HG03108 (cell line): Measurements from ENCODE around the gene WIZ.
"Not testable (repeated sequence)": the region's sequence is repeated elsewhere in the genome, so short reads cannot be mapped to it uniquely, and the experiment has no call there.

Source experiments
- ATAC-seq: cut with Tn5 transposase; IDR thresholded peaks from one replicate; pipeline ENCODE4 v1.9.1; 2021; ENCODE audit warnings: moderate library complexity; ENCODE audit not compliant: unreplicated experiment

The WIZ gene

DNA sequence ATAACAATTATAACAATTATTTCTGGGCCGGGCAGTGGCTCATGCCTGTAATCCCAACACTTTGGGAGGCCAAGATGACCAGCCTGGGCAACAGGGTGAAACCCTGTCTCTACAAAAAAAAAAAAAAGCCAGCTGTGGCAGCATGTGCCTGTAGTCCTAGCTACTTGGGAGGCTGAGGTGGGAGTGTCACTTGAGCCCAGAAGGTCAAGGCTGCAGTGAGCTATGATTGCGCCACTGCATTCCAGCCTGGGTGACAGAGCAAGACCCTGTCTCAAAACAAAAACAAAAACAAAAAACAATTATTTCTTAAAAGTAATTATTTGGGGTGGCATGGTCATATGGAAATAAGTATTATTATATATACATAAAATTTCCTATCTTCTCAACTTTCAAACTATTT, 38.4 kb downstream of the WIZ start:
- ATAC-seq, result not testable (repeated sequence)

DNA sequence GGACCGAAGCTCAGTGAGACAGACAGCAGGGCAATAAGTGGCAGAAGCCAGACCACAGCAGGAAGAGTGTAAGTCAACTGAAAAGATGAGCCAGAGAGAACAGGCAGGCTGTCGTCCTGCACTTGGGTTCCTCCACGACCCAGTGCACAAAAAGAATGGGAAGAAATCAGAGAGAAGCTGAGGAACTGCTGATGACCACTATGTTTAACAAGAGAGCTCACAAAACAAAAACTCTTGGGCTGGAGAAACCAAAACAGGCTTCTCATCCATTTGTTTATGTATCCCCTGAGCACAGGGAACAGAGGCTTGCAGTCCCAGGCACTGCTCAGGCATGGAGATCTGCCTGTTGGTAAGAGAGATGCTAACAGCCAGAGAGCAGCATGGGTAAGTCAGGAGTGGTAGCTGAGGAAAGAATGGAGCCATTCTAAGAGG, 45.0 kb downstream of the WIZ start:
- ATAC-seq, result no peak

DNA sequence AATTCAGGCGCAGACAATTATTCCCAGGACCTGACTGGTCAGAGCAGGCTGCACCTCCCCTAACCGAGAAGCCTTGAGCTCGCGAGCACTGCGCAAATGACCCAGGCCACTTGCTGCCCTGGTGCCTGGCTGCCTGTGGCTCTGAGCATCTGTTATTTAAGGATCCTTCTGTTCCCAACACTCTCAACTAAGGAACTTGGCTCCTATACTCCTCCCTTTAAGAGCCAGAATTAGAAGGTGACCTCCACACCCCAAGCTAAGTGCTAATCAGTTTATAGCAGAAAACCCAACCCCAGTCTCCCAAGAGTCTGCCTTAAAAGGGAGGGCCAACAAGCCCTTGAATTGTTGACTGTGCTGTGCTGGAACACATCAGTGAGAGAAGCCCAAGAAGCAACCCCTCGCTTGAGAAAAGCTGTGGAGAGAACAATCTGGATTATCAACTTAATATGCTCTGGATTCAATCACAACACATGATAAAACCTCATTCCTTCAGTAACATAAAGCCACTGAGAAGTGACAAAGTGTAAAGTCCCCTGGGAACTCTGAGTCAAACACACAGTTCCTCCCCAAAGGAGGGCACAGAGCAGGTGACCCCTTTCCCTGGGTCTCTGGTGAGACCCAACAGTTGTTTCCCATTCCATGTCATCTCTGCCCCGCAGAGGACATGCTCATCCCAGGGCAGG, 45.5 kb downstream of the WIZ start:
- no peak for ATAC-seq

DNA sequence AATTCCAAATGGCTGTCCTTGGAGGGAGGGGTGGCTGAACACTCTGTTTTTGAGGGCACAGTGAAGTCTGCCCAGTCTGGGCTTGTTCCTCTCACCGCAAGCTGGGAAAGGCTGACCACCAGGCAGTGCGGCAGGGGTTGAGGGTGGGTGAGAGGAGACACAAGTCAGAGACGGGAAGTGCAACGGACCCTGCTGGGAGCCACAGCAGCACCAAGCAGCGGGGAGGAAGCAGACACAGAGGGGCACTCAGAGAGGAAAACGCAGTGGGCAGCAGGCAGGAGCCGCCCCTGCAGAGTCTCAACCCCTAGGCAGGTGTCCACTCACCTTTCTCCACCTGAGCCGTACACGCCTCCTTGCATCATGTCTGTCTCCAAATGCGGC, 46.6 kb downstream of the WIZ start:
- no peak for ATAC-seq

DNA sequence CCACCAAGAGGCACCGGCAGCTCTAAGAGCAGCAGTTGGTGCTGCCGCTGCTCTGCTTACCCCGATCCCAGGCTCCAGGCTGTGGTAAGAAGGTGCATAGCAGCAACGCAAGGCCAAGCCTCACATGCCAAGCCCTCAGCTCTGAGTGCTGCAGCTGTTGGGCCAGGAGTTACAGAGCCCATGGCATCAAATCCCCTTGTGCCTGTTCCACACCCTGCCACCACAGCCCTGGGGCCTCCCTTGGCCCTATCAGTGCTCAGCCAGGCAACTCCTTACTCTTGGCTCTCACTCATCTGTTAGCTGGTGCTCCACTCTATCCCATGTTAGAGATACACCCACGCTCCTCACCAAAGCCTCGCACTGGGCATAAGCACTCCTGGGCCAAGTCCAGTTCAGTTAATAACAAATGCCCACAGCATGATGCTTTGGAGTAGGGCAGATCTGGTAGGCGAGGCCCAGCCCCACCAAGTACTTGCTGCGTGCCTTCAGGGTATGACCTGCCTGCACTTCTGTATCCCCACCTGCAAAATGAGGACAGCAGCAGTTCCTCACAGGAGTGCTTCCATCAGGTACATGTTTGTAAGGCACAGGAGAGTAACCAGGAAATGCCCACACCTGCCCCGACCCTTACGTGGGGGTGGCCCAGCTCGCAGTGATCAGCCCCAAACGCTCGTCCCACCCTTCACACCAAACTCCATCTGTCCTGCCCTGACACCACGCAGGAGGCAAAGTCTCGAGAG, 47.2 kb downstream of the WIZ start:
- ATAC-seq, result no peak

DNA sequence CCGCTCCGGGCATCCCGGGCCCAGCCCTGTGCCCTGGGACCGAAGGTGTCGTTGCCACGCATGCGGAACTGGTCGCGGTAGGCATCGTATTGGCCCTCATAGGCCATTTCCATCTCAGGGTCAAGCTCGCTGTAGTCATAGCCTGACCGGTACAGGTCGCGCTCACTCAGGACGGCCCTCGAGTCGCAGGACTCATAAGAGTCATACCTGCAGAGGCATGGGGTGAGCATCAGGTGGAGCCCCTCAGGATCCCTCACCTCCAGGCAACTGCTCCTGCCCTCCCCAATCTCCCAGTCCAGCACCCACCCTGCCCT, 48.4 kb downstream of the WIZ start:
- no peak for ATAC-seq

DNA sequence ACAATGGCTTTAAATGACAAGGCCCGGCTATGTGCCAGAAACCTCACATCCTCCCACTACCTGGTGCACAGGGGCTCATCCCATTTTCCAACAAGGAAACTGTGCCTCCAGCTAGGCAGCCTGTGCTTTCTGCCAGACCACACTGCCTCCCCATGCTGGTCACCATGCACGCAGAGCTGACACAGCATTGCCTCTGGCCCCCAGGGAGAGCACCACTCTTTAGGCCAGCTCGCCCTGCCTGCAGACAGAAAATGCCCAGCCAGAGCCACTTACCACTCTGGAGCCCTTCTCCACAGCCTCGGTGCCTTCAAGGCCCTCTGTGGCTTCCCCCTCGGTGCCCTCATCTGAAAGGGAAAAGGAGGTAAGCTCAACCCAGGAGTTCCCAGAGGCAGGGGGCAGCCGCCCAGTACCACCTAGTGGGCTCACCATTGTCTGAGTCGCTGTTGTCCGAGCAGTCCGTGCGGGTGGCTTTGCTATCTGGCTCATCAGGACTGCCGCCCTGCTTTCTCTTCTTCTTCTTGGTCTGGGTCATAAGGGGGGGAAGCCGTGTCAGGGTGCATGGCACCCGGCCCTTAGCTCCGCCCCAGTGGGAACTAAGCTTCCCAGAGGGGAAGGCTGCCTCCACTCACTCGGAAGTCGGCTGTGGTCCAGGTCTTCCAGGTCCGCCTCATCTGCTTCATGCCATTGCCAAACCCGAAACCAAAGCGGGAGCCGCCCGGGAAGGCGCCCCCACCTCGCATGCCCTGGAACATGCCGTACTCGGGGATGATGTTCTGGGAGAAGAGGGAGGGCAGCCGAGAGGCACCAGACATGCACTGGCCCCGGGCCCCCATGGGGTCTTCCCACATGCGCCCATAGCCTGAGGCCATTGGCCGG, 49.0 kb downstream of the WIZ start:
- ATAC-seq, result no peak

DNA sequence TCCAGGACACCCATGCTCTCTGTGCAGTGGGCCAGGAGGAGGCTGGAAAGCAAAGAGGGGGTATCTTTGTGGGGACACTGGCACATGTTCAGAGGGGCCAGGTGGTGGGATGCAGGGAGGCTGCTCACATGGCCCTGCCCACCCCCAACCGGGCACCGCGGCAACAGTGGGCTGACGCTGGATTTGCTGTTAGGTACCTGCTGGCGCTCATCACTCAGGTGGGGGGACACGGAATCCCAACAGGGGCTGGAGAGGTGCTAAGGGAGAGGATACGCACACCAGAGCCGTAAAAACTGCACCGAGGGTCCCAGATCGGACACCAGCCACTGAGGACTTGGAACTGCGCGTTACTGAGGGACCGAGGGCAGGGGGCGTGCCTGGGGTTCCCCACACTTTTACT, 50.1 kb downstream of the WIZ start:
- no peak for ATAC-seq

DNA sequence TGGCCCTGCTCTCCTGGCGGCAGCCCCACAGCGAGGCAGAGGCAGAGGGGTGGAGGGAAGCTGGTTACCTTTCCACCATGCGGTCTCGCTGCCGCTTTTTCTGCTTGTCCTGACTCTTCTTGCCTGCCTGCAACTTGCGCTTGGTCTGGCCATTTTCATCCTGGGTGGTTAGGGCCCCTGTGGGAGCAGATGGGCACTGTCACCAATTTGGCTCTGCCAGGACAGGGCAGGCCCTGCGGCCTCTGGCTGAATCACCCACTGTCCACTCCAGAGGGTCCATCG, 50.6 kb downstream of the WIZ start:
- no peak for ATAC-seq

DNA sequence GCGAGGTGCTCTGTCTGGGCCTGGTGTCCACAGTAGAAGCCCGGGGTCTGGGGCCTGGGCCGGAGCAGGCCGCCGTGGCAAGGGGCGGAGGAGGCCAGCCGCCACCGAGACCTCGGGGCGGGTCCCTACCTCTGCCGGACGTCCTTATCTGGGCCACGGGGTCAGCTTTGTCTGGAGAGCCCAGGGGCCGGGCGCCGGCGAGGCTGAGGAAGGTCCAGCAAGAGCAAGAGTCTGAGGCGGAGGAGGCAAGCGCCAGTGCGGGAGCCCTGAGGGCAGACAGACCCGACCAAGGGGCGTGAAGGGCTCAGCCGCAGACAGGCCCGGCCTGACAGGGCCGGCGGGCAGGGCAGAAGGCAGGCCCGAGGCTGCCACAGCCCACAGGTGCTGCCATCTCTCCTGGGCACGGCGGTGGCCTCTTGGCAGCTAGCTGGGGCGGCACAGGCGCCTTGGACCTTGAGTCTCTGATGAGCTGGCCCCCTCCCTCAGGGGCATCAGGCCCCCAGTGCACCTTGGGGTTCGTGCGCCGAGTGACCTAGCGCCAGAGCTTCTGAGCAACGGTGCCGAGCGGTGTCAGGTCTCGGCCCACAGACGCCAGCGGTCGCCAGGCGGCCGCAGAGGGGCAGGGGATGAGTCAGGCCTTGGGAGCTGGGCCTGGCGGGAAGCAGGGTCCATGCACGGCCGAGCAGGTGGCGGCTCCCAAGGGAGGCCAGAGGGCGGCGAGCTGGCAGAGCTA, 51.1 kb downstream of the WIZ start:
- no peak for ATAC-seq

DNA sequence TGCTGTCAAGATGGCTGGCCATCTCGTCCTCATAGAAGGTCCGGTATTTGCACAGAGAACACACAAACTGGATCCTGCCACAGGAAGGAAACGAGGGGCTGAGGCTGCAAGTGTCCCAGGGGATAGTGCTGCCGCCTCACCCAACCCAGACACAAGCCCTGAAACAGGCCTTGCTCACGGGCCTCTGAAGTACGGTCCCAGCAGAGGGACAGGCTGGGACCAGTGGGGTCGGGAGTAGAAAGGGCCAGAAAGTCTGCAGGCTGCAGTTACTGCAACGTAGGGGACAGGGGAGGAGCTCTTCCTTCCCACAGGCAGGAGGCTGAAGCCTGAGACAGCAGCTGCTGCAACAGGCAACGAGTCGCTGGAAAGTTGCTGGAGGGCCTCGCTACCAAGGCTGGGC, 52.0 kb downstream of the WIZ start:
- ATAC-seq, result no peak

DNA sequence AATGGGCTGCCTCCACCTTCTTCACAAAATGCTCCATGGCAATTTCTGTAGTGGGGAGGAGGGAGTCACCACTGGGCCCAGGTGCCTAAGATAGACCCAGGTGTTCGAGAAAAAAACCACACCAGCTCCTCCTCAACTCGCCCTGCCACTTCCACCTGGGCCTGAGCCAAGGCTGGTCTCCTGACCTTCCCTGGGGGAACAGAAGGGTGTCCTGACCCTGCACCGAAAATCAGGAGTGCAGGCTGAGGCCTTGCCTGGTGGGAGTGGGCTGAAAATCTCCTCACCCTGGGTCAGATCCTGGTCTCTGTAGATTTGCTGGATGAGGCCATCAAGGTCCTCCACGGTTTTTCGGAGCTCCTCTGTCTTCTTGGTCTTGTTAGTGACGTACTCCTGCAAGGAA, 52.5 kb downstream of the WIZ start:
- ATAC-seq, result no peak

DNA sequence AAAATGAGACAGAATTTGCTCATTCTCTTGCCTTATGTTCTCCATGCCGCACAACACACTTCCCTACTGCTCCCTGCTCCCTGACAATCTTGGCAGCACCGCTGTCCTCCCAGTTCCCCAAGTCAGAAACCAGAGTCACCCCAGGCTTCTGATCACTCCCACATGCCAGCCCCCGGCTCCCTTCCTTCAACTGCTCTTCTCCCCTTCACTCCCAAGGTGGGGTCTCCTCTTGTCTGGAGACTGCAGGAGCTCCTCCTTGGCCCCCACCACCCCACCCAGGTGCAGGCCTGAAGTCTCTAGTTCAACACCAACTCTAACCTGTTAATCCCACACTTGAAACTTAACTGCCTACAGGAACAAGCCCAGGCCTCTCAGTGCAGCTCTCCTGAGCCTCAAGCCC, 53.3 kb downstream of the WIZ start:
- ATAC-seq, result no peak

DNA sequence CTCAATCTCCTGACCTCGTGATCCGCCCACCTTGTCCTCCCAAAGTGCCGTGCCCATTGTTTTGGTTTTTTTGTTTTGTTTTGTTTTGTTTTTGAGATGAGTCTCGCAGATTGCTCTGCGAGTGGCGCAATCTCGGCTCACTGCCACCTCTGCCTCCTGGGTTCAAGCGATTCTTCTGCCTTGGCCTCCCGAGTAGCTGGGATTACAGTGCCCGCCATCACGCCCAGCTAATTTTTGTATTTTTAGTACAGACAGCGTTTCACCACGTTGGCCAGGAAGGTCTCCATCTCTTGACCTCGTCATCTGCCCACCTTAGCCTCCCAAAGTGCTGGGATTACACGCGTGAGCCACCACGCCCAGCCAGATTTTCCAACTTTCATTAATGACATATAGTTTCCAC, 54.5 kb downstream of the WIZ start:
- not testable (repeated sequence) for ATAC-seq

DNA sequence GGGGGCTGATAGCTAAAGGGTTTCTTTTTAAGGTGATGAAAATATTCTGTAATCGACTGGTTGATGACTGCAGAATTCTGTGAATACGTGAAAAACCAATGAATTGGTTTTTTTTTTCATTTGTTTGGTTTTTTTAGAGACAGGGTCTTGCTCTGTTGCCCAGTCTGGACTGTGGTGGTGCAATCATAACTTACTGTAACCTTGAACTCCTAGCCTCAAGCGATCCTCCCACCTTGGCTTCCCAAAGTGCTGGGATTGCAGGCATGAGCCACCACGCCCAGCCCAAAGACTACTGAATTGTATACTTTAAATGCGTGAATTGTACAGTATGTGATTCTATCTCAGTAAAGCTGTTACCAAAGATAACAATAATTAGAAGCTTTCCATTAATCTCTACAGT, 55.3 kb downstream of the WIZ start:
- no peak for ATAC-seq

DNA sequence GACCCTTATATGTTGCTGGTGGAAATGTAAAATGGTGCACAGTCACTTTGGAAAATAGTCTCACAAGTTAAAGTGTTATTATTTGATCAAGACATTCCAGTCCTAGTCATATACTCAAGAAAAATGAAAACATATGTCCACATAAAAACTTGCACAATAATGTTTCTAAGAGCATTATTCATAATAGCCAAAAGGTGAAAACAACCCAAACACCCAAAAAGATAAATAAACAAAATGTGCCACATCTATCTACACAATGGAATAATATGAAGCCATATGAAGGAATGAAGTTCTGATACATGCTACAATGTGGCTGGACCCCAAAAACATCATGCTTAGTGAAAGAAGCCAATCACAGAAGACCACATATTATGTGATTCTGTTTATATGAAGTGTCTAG, 55.8 kb downstream of the WIZ start:
- no peak for ATAC-seq

DNA sequence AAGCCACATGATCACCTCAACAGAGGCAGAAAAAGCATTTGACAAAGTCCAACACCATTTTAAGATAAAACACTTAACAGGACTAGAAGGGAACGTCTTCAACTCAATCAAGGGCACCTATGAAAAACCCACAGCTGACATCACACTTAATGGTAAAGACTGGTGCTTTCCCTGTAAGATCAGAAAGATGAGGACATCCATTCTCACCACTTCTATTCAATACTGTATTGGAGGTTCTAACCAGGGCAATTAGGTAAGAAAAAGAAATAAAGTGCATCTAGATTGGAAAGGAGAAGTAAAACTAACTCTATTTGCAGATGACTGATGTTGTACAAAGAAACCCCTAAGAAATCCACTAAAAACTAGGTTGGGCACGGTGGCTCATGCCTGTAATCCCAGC, 58.9 kb downstream of the WIZ start:
- ATAC-seq, result no peak

DNA sequence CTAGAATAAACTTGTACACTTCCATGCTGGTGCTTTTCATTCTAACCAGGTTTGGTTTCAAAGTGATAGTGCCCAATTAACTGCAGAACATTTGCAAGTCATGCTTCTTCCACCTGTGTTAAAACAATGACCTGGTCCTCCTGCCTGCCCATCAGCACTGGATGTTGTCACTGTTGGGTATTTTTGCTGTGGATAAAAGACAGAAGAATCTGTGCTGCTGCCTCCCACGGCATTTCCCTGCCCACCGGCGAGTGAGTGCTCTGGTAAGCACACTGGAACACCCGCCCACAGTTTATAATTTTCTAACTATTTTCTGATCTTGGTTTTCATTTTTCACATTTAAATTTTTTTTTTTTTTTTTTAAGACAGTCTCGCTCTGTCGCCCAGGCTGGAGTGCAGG, 67.9 kb downstream of the WIZ start:
- ATAC-seq, result no peak

DNA sequence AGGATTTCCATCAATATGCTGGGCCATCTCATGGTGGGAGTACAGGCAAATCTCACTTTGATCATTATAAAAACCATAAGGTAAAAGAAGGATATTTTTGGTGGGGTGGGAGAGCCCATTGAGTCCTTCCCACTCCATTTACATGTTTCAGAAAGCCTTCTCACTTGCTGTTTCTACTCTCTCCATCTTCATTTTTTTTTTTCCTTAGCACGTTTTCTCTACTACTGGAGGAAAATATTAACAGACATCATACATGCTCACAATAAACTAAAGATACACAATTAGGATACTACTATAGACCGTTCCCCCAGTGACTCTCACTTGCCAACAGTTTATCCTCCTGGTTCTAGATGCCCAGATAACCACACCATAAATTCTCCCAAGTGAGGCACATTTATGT, 68.3 kb downstream of the WIZ start:
- no peak for ATAC-seq

DNA sequence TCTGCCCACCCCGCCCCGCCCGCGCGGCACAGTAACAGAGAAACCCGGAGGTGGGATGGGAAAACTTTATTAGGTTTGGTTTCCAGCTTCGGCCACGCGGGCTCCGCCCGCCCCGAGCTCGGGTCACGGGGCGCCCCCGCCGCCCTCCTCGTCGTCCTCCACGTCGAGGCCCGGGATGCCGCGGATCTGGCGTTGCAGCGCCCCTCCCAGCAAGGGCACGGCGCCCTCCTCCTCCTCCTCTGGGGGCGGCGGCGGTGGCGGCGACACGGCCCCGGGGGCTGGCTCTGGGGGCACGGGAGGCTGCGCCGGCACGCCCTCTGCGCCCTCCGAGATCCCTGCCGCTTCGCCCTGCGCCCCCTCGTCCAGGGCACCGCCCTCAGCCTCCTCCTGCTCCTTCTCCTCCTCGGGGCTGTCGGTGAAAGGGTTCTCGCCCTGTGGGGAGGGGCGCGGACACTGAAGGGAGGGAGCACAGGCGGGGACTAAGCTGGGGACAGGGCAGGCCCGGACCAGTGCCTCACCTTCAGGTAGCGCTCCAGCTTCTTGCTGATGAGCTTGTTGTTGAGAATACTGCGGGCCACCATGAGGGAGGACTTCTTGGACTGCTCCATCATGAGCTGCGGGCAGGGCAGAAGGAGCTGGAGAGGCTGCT, 69.6 kb downstream of the WIZ start:
- ATAC-seq, result peak; percentile 16
